Measurements from ENCODE around the gene MERTK. TPM values are rescaled to one million over a fixed set of nuclear protein-coding genes. Genes with fewer than 3 reads are reported as not detected.
"Not testable (repeated sequence)": the region's sequence is repeated elsewhere in the genome, so short reads cannot be mapped to it uniquely, and the experiment has no call there.

The MERTK gene
- total RNA-seq, result under 0.01 TPM in 2 replicates

- peak; percentile 79 for DNase-seq (ENCODE audit: low read depth)
- TF ChIP-seq CTCF (IDR thresholded peaks at IDR 0.05; ENCODE audit: insufficient read depth, low read depth, low read length), result peak; percentile 55
- peak within 1 kb of the TSS; percentile 70 for H3K4me3 ChIP-seq (ENCODE audit: low read depth, low read length)
Measured at GRCh38 chr2:111897924-111898702, at the start of gene MERTK. Gene MERTK (plus strand): TSS chr2:111898607. CDS start chr2:111898736, 129 bp downstream.

- peak; percentile 28 for DNase-seq (ENCODE audit: low read depth)
- H3K4me3 ChIP-seq (ENCODE audit: low read depth, low read length), result not testable (repeated sequence)
- TF ChIP-seq CTCF (IDR thresholded peaks at IDR 0.05; ENCODE audit: insufficient read depth, low read depth, low read length), result peak; percentile 43
Measured at GRCh38 chr2:111850646-111851045, 47.8 kb upstream of the MERTK start.

- not testable (repeated sequence) for DNase-seq (ENCODE audit: low read depth); H3K4me3 ChIP-seq (ENCODE audit: low read depth, low read length)
Measured at GRCh38 chr2:111852544-111852943, 45.9 kb upstream of the MERTK start.

- H3K4me3 ChIP-seq (ENCODE audit: low read depth, low read length), result not testable (repeated sequence)
Measured at GRCh38 chr2:111860005-111860404, 38.4 kb upstream of the MERTK start.

GRCh38 chr2:111865124-111865523, 33.3 kb upstream of the MERTK start:
- H3K4me3 ChIP-seq (ENCODE audit: low read depth, low read length); DNase-seq (ENCODE audit: low read depth): not testable (repeated sequence)

More at GRCh38 chr2:111860005-111860404, 38.4 kb upstream of the MERTK start:
- DNase-seq (ENCODE audit: low read depth), result not testable (repeated sequence)

- H3K4me3 ChIP-seq (ENCODE audit: low read depth, low read length); DNase-seq (ENCODE audit: low read depth): not testable (repeated sequence)
Measured at GRCh38 chr2:111872806-111873205, 25.6 kb upstream of the MERTK start.

GRCh38 chr2:111883661-111884591, 14.5 kb upstream of the MERTK start, which contains the start of gene ANAPC1:
Gene ANAPC1 (minus strand): TSS chr2:111884193. CDS start chr2:111880825, 3,368 bp downstream.
- DNase-seq (ENCODE audit: low read depth), result peak; percentile 68
- no peak for TF ChIP-seq CTCF (IDR thresholded peaks at IDR 0.05; ENCODE audit: insufficient read depth, low read depth, low read length)

GRCh38 chr2:111884592-111884964, 13.8 kb upstream of the MERTK start:
- no peak for TF ChIP-seq CTCF (IDR thresholded peaks at IDR 0.05; ENCODE audit: insufficient read depth, low read depth, low read length)
- no peak for DNase-seq (ENCODE audit: low read depth)

More at GRCh38 chr2:111883661-111884591, 14.5 kb upstream of the MERTK start, which contains the start of gene ANAPC1:
- H3K4me3 ChIP-seq (ENCODE audit: low read depth, low read length), result peak within 1 kb of the TSS; percentile 67

More at GRCh38 chr2:111884592-111884964, 13.8 kb upstream of the MERTK start:
- peak overlapping the region; percentile 67 for H3K4me3 ChIP-seq (ENCODE audit: low read depth, low read length)

All from fibroblast of villous mesenchyme (primary cell).